ENCODE measurements around the gene PPFIA1. TPM values are rescaled to one million over a fixed set of nuclear protein-coding genes. Genes with fewer than 3 reads are reported as not detected.

Gene PPFIA1
- total RNA-seq, 1 donor from 2014 or later: 29.3 TPM

DNA sequence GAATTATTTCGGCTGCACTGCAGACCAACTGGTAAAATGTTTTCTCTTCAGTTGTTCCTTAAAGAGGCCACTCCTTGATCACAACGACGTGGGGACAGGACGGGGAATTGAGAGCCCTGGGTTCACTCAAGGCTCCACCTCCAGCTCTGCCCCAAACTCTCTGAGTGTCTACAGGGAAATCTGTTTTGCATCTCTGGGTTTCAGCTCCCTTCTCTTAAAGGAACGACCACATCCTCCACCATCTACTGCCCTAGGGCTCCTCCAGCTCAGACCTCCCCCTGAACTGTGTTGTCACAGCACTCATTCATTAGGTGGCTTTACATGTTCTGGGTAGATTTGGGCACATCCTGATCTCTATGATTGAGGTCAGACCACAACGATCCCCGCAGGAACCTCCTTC lies 5.1 kb upstream of the PPFIA1 start:
- TF ChIP-seq, protein P1, sequence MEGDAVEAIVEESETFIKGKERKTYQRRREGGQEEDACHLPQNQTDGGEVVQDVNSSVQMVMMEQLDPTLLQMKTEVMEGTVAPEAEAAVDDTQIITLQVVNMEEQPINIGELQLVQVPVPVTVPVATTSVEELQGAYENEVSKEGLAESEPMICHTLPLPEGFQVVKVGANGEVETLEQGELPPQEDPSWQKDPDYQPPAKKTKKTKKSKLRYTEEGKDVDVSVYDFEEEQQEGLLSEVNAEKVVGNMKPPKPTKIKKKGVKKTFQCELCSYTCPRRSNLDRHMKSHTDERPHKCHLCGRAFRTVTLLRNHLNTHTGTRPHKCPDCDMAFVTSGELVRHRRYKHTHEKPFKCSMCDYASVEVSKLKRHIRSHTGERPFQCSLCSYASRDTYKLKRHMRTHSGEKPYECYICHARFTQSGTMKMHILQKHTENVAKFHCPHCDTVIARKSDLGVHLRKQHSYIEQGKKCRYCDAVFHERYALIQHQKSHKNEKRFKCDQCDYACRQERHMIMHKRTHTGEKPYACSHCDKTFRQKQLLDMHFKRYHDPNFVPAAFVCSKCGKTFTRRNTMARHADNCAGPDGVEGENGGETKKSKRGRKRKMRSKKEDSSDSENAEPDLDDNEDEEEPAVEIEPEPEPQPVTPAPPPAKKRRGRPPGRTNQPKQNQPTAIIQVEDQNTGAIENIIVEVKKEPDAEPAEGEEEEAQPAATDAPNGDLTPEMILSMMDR (IDR thresholded peaks at IDR 0.05): no peak
- Histone ChIP-seq H3K4me3 (no peak overlapping the region), H3K36me3 (no peaks in the 10 kb centered on the region), H3K9me3 (no peaks in the 10 kb centered on the region), H3K27ac (no peak overlapping the region), H3K27me3 (no peaks in the 10 kb centered on the region), H3K4me1 (peaks cover 4 to 5% of the 10 kb centered on the region in 2 donors)
- intact Hi-C loops (cut with DNase I): loop anchor here (10.0 kb wide), 1 partner anchor 351 kb away; no protein-coding TSS in a partner anchor
- no peak for DNase-seq (ENCODE audit: low spot score in 2 of 2)

DNA sequence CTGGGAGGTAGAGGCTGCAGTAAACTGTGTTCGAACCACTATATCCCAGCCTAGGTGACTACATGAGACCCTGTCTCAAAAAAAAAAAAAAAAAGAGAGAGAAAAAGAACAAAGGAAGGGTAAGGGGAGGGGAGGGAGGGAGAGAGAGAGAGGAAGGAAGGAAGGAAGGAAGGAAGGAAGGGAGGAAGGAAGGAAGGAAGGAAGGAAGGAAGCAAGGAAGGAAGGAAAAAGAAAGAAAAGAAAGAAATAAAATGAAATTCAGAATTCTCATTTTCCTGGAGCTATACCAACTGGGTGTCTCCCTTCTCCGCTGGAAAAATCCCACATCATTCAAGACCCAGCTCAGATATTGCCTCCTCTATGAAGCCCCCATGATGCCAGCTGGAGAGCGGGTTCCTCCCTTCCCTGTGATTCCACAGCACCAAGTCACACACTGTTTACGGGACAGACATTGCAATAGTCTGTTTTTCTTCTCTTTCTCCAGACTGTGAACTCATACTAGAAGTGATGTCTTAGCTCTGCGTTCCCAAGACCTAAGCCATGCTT lies 3.0 kb upstream of the PPFIA1 start:
- no peak for DNase-seq (ENCODE audit: low spot score in 2 of 2)
- intact Hi-C loops (cut with DNase I): loop anchor here (10.0 kb wide), 1 partner anchor 353 kb away; no protein-coding TSS in a partner anchor

DNA sequence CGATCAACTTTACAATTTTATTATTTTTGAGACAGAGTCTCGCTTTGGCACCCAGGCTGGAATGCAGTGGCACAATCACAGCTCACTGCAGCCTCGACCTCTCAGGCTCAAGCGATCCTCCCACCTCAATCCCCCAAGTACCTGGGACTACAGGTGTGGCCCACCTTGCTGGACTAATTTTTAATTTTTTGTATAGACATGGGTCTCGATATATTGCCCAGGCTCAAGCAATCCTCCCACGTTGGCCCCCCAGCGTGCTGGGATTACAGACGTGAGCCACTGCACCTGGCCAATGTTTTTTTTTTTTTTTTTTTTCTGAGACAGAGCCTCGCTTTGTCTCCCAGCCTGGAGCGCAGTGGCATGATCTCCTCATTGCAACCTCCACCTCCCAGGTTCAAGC lies 2.0 kb upstream of the PPFIA1 start:
- H3K36me3 ChIP-seq: no peaks in the 10 kb centered on the region
- DNase-seq (ENCODE audit: low spot score in 2 of 2): no peak
- no peaks in the 10 kb centered on the region for H3K9me3 ChIP-seq
- TF ChIP-seq, protein P1 (IDR thresholded peaks at IDR 0.05): no peak
- H3K4me1 ChIP-seq: peaks cover 5 to 15% of the 10 kb centered on the region in 2 donors
- H3K27ac ChIP-seq: no peak overlapping the region
- no peaks in the 10 kb centered on the region for H3K27me3 ChIP-seq
- intact Hi-C loops (cut with DNase I): loop anchor here (10.0 kb wide), 1 partner anchor 354 kb away; no protein-coding TSS in a partner anchor
- H3K4me3 ChIP-seq: no peak overlapping the region

More for the DNA sequence above, 3.0 kb upstream of the PPFIA1 start:
- Histone ChIP-seq H3K4me1 (peaks cover 5 to 11% of the 10 kb centered on the region in 2 donors), H3K9me3 (no peaks in the 10 kb centered on the region), H3K27ac (no peak overlapping the region), H3K4me3 (no peak overlapping the region), H3K36me3 (no peaks in the 10 kb centered on the region), H3K27me3 (no peaks in the 10 kb centered on the region)
- TF ChIP-seq, protein P1 (IDR thresholded peaks at IDR 0.05): no peak

DNA sequence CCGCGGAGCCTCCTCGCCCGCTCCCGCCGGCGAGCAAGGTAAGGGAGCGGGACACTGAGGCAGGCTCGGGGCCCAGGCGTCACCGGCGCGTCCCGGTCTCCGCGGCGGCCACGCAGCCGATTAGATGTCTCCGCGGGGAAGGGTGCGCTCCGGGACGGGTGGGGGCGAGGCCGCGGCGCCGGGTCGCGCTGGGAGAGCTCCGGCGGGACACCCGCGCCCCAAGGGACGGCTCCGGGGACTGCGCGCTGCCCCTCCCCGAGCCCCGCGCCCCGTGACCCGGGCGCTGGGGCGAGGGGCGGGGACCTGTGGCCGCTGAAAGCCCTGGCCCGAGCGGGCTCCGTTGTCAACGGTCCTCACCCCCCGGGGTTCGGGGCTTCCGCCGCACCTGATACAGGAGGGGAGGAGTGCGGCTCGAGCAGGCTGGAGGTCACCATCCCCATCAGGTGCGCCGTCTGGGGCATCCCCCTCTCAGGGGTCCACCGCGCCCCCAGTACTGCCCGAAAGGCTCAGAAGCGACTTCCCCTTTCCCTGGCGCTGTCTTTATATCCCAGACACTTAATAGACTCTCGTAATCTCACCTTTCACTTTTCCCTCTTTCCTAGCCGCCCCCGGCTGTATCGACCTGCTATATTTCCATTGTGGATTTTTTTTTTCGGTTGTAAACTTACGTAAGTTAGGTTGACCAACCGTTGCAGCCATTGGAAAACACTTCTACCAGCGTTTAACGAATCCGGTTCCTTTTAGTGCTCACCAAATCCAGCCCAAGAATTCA lies 573 bp downstream of the PPFIA1 start:
- peaks cover 9 to 17% of the 10 kb centered on the region in 2 donors for H3K36me3 ChIP-seq
- TF ChIP-seq, protein P1 (IDR thresholded peaks at IDR 0.05): peak in 1 of 3 experiments; percentile 19
- peak overlapping the region; percentile 77 to 79 for H3K27ac ChIP-seq
- DNase-seq (ENCODE audit: low spot score in 2 of 2): peak in 1 of 2 donors; percentile 68
- no peaks in the 10 kb centered on the region for H3K9me3 ChIP-seq
- peak overlapping the region; percentile 88 to 98 for H3K4me3 ChIP-seq
- H3K27me3 ChIP-seq: no peaks in the 10 kb centered on the region
- H3K4me1 ChIP-seq: peaks cover 5 to 15% of the 10 kb centered on the region in 2 donors
- intact Hi-C loops (cut with DNase I): loop anchor here (1.0 kb wide), 3 partner anchors 19 to 128 kb away; partner anchors contain the start of gene FADD

DNA sequence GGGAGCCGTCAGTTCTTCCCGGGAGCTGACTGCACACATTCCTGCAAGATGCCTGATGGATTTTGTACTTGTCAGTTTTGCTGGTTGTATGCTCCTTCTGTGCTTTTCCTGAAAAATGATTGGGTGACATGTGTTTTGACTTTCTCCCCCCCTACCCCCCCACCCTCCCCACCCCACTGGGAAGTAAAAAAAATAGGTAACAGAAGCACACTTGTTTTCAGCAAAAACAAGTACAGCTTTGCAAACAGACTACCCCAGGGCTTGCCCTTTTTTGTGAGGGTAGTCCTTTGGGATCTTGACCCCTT lies 1.1 kb downstream of the PPFIA1 start:
- peaks cover 9 to 17% of the 10 kb centered on the region in 2 donors for H3K36me3 ChIP-seq
- peaks cover 5 to 15% of the 10 kb centered on the region in 2 donors for H3K4me1 ChIP-seq
- no peak for DNase-seq (ENCODE audit: low spot score in 2 of 2)
- no peaks in the 10 kb centered on the region for H3K27me3 ChIP-seq
- intact Hi-C loops (cut with DNase I): no loop called here
- peak overlapping the region; percentile 88 to 98 for H3K4me3 ChIP-seq
- TF ChIP-seq, protein P1 (IDR thresholded peaks at IDR 0.05): no peak
- H3K27ac ChIP-seq: no peak overlapping the region
- no peaks in the 10 kb centered on the region for H3K9me3 ChIP-seq
